ENCODE results near the gene PCSK7. TPM values are rescaled to one million over a fixed set of nuclear protein-coding genes. Genes with fewer than 3 reads are reported as not detected.

Gene PCSK7
- total and polyA plus RNA-seq, 2 of the 8 experiments (the other 6 are each of a cell fraction or from before 2014, with no cell fraction given), result 23.4 to 38.5 TPM

DNA sequence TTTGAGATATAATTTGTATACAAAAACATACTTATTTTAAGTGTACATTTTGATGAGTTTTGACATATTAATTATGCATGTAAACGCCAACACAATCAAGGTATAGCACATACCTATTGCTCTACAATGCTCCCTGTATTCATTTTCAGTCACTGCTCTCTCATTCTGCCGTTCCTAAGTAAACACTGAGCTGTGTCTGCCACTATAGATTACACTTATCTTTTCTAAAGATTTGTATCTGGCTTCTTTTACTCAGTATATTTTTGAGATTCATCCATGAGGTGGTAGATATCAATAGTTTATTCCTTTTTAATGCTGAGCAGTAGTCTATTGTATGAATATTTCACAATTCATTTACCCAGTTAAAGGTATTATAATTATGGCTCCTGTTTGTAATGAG lies 33.9 kb upstream of the PCSK7 start (continued):
- TF ChIP-seq, protein P1, sequence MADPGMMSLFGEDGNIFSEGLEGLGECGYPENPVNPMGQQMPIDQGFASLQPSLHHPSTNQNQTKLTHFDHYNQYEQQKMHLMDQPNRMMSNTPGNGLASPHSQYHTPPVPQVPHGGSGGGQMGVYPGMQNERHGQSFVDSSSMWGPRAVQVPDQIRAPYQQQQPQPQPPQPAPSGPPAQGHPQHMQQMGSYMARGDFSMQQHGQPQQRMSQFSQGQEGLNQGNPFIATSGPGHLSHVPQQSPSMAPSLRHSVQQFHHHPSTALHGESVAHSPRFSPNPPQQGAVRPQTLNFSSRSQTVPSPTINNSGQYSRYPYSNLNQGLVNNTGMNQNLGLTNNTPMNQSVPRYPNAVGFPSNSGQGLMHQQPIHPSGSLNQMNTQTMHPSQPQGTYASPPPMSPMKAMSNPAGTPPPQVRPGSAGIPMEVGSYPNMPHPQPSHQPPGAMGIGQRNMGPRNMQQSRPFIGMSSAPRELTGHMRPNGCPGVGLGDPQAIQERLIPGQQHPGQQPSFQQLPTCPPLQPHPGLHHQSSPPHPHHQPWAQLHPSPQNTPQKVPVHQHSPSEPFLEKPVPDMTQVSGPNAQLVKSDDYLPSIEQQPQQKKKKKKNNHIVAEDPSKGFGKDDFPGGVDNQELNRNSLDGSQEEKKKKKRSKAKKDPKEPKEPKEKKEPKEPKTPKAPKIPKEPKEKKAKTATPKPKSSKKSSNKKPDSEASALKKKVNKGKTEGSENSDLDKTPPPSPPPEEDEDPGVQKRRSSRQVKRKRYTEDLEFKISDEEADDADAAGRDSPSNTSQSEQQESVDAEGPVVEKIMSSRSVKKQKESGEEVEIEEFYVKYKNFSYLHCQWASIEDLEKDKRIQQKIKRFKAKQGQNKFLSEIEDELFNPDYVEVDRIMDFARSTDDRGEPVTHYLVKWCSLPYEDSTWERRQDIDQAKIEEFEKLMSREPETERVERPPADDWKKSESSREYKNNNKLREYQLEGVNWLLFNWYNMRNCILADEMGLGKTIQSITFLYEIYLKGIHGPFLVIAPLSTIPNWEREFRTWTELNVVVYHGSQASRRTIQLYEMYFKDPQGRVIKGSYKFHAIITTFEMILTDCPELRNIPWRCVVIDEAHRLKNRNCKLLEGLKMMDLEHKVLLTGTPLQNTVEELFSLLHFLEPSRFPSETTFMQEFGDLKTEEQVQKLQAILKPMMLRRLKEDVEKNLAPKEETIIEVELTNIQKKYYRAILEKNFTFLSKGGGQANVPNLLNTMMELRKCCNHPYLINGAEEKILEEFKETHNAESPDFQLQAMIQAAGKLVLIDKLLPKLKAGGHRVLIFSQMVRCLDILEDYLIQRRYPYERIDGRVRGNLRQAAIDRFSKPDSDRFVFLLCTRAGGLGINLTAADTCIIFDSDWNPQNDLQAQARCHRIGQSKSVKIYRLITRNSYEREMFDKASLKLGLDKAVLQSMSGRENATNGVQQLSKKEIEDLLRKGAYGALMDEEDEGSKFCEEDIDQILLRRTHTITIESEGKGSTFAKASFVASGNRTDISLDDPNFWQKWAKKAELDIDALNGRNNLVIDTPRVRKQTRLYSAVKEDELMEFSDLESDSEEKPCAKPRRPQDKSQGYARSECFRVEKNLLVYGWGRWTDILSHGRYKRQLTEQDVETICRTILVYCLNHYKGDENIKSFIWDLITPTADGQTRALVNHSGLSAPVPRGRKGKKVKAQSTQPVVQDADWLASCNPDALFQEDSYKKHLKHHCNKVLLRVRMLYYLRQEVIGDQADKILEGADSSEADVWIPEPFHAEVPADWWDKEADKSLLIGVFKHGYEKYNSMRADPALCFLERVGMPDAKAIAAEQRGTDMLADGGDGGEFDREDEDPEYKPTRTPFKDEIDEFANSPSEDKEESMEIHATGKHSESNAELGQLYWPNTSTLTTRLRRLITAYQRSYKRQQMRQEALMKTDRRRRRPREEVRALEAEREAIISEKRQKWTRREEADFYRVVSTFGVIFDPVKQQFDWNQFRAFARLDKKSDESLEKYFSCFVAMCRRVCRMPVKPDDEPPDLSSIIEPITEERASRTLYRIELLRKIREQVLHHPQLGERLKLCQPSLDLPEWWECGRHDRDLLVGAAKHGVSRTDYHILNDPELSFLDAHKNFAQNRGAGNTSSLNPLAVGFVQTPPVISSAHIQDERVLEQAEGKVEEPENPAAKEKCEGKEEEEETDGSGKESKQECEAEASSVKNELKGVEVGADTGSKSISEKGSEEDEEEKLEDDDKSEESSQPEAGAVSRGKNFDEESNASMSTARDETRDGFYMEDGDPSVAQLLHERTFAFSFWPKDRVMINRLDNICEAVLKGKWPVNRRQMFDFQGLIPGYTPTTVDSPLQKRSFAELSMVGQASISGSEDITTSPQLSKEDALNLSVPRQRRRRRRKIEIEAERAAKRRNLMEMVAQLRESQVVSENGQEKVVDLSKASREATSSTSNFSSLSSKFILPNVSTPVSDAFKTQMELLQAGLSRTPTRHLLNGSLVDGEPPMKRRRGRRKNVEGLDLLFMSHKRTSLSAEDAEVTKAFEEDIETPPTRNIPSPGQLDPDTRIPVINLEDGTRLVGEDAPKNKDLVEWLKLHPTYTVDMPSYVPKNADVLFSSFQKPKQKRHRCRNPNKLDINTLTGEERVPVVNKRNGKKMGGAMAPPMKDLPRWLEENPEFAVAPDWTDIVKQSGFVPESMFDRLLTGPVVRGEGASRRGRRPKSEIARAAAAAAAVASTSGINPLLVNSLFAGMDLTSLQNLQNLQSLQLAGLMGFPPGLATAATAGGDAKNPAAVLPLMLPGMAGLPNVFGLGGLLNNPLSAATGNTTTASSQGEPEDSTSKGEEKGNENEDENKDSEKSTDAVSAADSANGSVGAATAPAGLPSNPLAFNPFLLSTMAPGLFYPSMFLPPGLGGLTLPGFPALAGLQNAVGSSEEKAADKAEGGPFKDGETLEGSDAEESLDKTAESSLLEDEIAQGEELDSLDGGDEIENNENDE (IDR thresholded peaks at IDR 0.05; ENCODE audit: insufficient replicate concordance, low read length), result no peak
- TF ChIP-seq NANOG (IDR thresholded peaks at IDR 0.05; ENCODE audit: insufficient read depth, low read depth, low read length, poor library complexity, severe bottlenecking) (no peak), SUZ12 (IDR thresholded peaks at IDR 0.05; ENCODE audit: low read length) (no peak), SP2 (IDR thresholded peaks at IDR 0.05; ENCODE audit: low read length) (no peak), KDM5A (IDR thresholded peaks at IDR 0.05; ENCODE audit: low read length) (no peak), TAF1 (IDR thresholded peaks at IDR 0.05; ENCODE audit: low read depth, low read length) (no peak), SIRT6 (IDR thresholded peaks at IDR 0.05; ENCODE audit: low read length) (no peak), SAP30 (IDR thresholded peaks at IDR 0.05; ENCODE audit: insufficient read depth, insufficient replicate concordance, low read length) (no peak), SP4 (IDR thresholded peaks at IDR 0.05; ENCODE audit: low read length) (no peak), BACH1 (IDR thresholded peaks at IDR 0.05; ENCODE audit: low read length) (no peak), FOSL1 (IDR thresholded peaks at IDR 0.05; ENCODE audit: insufficient read depth, low read depth, low read length) (no peak)
- TF ChIP-seq, protein P2, sequence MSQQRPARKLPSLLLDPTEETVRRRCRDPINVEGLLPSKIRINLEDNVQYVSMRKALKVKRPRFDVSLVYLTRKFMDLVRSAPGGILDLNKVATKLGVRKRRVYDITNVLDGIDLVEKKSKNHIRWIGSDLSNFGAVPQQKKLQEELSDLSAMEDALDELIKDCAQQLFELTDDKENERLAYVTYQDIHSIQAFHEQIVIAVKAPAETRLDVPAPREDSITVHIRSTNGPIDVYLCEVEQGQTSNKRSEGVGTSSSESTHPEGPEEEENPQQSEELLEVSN (IDR thresholded peaks at IDR 0.05), result no peak

Measured in H1 (cell line).